Duodenal mucosa (tissue), 2 donors: ENCODE results near the gene TJP1.
"Not testable (repeated sequence)": the region's sequence is repeated elsewhere in the genome, so short reads cannot be mapped to it uniquely, and the experiment has no call there.

Source experiments
- H3K27ac ChIP-seq: one replicate; pipeline ENCODE4 v1.7.0; 2013; ENCODE audit warnings: low read depth, low read length
- H3K27me3 ChIP-seq, 2 donors: one replicate each; pipeline ENCODE4 v1.7.0; 2013; ENCODE audit warnings: low read length in 2 of 2, control low read depth in 1 of 2; ENCODE audit not compliant: insufficient read depth in 2 of 2, control insufficient read depth in 1 of 2
- H3K36me3 ChIP-seq, 2 donors: one replicate each; pipeline ENCODE4 v1.7.0; 2013; ENCODE audit warnings: low read length in 2 of 2, control low read depth in 1 of 2; ENCODE audit not compliant: insufficient read depth in 2 of 2, control insufficient read depth in 1 of 2
- H3K4me1 ChIP-seq, 2 donors: one replicate each; pipeline ENCODE4 v1.7.0; 2013; ENCODE audit warnings: low read length in 2 of 2, control low read depth in 1 of 2; ENCODE audit not compliant: insufficient read depth in 2 of 2, control insufficient read depth in 1 of 2
- H3K4me3 ChIP-seq, 2 donors: one replicate each; pipeline ENCODE4 v1.7.0; 2013; ENCODE audit warnings: low read length in 2 of 2, low read depth in 1 of 2
- H3K9ac ChIP-seq, 2 donors: one replicate each; pipeline ENCODE4 v1.7.0; 2013; ENCODE audit warnings: low read length in 2 of 2, low read depth in 1 of 2
- H3K9me3 ChIP-seq, 2 donors: one replicate each; pipeline ENCODE4 v1.7.0; 2013; ENCODE audit warnings: low read length in 2 of 2, control low read depth in 1 of 2; ENCODE audit not compliant: control insufficient read depth in 1 of 2

TJP1 gene

GRCh38 chr15:29759596-29759995, 62.7 kb downstream of the TJP1 start:
- Histone ChIP-seq H3K4me1 (peaks cover 8 to 15% of the 10 kb centered on the region in 2 donors), H3K36me3 (peaks cover 0 to 34% of the 10 kb centered on the region in 2 donors)

GRCh38 chr15:29756358-29757267, 65.7 kb downstream of the TJP1 start:
- Histone ChIP-seq H3K36me3 (peaks cover 4 to 20% of the 10 kb centered on the region in 2 donors), H3K4me1 (peaks cover 8 to 15% of the 10 kb centered on the region in 2 donors), H3K9ac (no peak overlapping the region), H3K27ac (no peak overlapping the region), H3K4me3 (no peak overlapping the region), H3K9me3 (no peaks in the 10 kb centered on the region), H3K27me3 (no peaks in the 10 kb centered on the region)

More at GRCh38 chr15:29759596-29759995, 62.7 kb downstream of the TJP1 start:
- Histone ChIP-seq H3K27me3 (no peaks in the 10 kb centered on the region), H3K27ac (no peak overlapping the region), H3K9me3 (no peaks in the 10 kb centered on the region), H3K4me3 (no peak overlapping the region), H3K9ac (no peak overlapping the region)

- H3K27ac ChIP-seq, H3K9me3 ChIP-seq, H3K9ac ChIP-seq, H3K27me3 ChIP-seq, H3K36me3 ChIP-seq, H3K4me3 ChIP-seq: not testable (repeated sequence)
- H3K4me1 ChIP-seq = peaks cover 8 to 15% of the 10 kb centered on the region in 2 donors
Measured at GRCh38 chr15:29754009-29754408, 68.3 kb downstream of the TJP1 start.

GRCh38 chr15:29753506-29753905, 68.8 kb downstream of the TJP1 start:
- Histone ChIP-seq H3K27ac (no peak overlapping the region), H3K9ac (no peak overlapping the region), H3K36me3 (peaks cover 4 to 5% of the 10 kb centered on the region in 2 donors)

GRCh38 chr15:29750754-29751153, 71.5 kb downstream of the TJP1 start:
- Histone ChIP-seq H3K4me3 (no peak overlapping the region), H3K9me3 (no peaks in the 10 kb centered on the region), H3K27me3 (no peaks in the 10 kb centered on the region), H3K9ac (no peak overlapping the region), H3K36me3 (peaks cover 4 to 5% of the 10 kb centered on the region in 2 donors), H3K27ac (no peak overlapping the region), H3K4me1 (no peaks in the 10 kb centered on the region)

More at GRCh38 chr15:29753506-29753905, 68.8 kb downstream of the TJP1 start:
- Histone ChIP-seq H3K27me3 (no peaks in the 10 kb centered on the region), H3K9me3 (no peaks in the 10 kb centered on the region), H3K4me3 (no peak overlapping the region), H3K4me1 (peaks cover 8 to 15% of the 10 kb centered on the region in 2 donors)

- peaks cover 4 to 5% of the 10 kb centered on the region in 2 donors for H3K36me3 ChIP-seq
- H3K27me3 ChIP-seq = no peaks in the 10 kb centered on the region
- no peak overlapping the region for H3K4me3 ChIP-seq
- no peak overlapping the region for H3K27ac ChIP-seq
- no peaks in the 10 kb centered on the region for H3K9me3 ChIP-seq
- H3K9ac ChIP-seq = no peak overlapping the region
- H3K4me1 ChIP-seq = no peaks in the 10 kb centered on the region
Measured at GRCh38 chr15:29749365-29750086, 72.7 kb downstream of the TJP1 start.

GRCh38 chr15:29747837-29748417, 74.3 kb downstream of the TJP1 start:
- Histone ChIP-seq H3K36me3 (peaks cover 0 to 5% of the 10 kb centered on the region in 2 donors), H3K4me1 (no peaks in the 10 kb centered on the region), H3K27me3 (no peaks in the 10 kb centered on the region), H3K9ac (no peak overlapping the region), H3K27ac (no peak overlapping the region), H3K4me3 (no peak overlapping the region), H3K9me3 (no peaks in the 10 kb centered on the region)

- peaks cover 3 to 5% of the 10 kb centered on the region in 2 donors for H3K36me3 ChIP-seq
- H3K9ac ChIP-seq = no peak overlapping the region
- H3K27me3 ChIP-seq = no peaks in the 10 kb centered on the region
- H3K4me3 ChIP-seq = no peak overlapping the region
- no peaks in the 10 kb centered on the region for H3K9me3 ChIP-seq
- no peak overlapping the region for H3K27ac ChIP-seq
- no peaks in the 10 kb centered on the region for H3K4me1 ChIP-seq
Measured at GRCh38 chr15:29743475-29743874, 78.8 kb downstream of the TJP1 start.

- Histone ChIP-seq H3K9ac (no peak overlapping the region), H3K36me3 (peaks cover 3 to 19% of the 10 kb centered on the region in 2 donors), H3K27ac (no peak overlapping the region), H3K27me3 (no peaks in the 10 kb centered on the region), H3K9me3 (no peaks in the 10 kb centered on the region), H3K4me1 (no peaks in the 10 kb centered on the region), H3K4me3 (no peak overlapping the region)
Measured at GRCh38 chr15:29740692-29741311, 81.5 kb downstream of the TJP1 start.

GRCh38 chr15:29736744-29737020, 85.6 kb downstream of the TJP1 start:
- Histone ChIP-seq H3K9me3 (no peaks in the 10 kb centered on the region), H3K9ac (no peak overlapping the region), H3K4me1 (no peaks in the 10 kb centered on the region), H3K27me3 (no peaks in the 10 kb centered on the region), H3K36me3 (peaks cover 15 to 37% of the 10 kb centered on the region in 2 donors), H3K4me3 (no peak overlapping the region), H3K27ac (no peak overlapping the region)
